H1 (cell line): ENCODE results near the gene PFN3.

Experiments used
- CHD2 ChIP-seq: IDR thresholded peaks from 2 replicates; pipeline ENCODE4 v1.6.1; 2012; ENCODE audit warnings: low read length, improper control_type of control experiment
- CHD7 ChIP-seq: fragments of 300-600 bp; sonication (generic); IDR thresholded peaks from 2 replicates; pipeline ENCODE4 v1.7.1; 2012; ENCODE audit warnings: low read length, moderate library complexity, mild to moderate bottlenecking, inconsistent platforms; ENCODE audit not compliant: insufficient replicate concordance
- CTCF ChIP-seq, 3 experiments: IDR thresholded peaks; 1 replicate in 2 of 3; 2 replicates in 1 of 3; pipeline versions ENCODE4 v1.5.1 to v1.6.1; 2011; ENCODE audit warnings: low read length in 3 of 3, mild to moderate bottlenecking in 3 of 3, inconsistent platforms in 2 of 3, low read depth in 1 of 3, moderate library complexity in 1 of 3; ENCODE audit not compliant: insufficient read depth in 1 of 3; ENCODE audit errors: control extremely low read depth in 1 of 3
- EGR1 ChIP-seq: IDR thresholded peaks from 2 replicates; pipeline ENCODE4 v1.6.1; 2011; ENCODE audit warnings: low read depth, low read length, borderline replicate concordance
- EP300 ChIP-seq, 2 experiments: IDR thresholded peaks; 1 replicate in 1 of 2; 2 replicates in 1 of 2; pipeline ENCODE4 v1.6.1; 2011 to 2012; ENCODE audit warnings: low read depth in 2 of 2, low read length in 2 of 2, mild to moderate bottlenecking in 2 of 2, borderline replicate concordance in 1 of 2, inconsistent platforms in 1 of 2, moderate library complexity in 1 of 2
- EZH2 ChIP-seq: fragments of 200-600 bp; sonication (generic); IDR thresholded peaks from 2 replicates; pipeline ENCODE4 v1.7.1; 2012; ENCODE audit warnings: low read depth, mild to moderate bottlenecking, moderate library complexity, low read length, inconsistent platforms; ENCODE audit not compliant: severe bottlenecking
- MAX ChIP-seq: IDR thresholded peaks from 2 replicates; pipeline ENCODE4 v1.6.1; 2012; ENCODE audit warnings: inconsistent platforms
- POLR2A ChIP-seq, 2 experiments: IDR thresholded peaks; 1 replicate in 1 of 2; 2 replicates in 1 of 2; pipeline ENCODE4 v1.6.1; 2011; ENCODE audit warnings: low read depth in 2 of 2, low read length in 2 of 2, mild to moderate bottlenecking in 2 of 2; ENCODE audit errors: control extremely low read depth in 1 of 2
- POLR2AphosphoS5 ChIP-seq: IDR thresholded peaks from 2 replicates; pipeline ENCODE4 v1.6.1; 2011; ENCODE audit warnings: low read depth, low read length
- RBBP5 ChIP-seq: IDR thresholded peaks from 2 replicates; pipeline ENCODE4 v1.7.1; 2012; ENCODE audit warnings: low read depth, mild to moderate bottlenecking, inconsistent platforms, low read length, moderate library complexity, borderline replicate concordance
- YY1 ChIP-seq: IDR thresholded peaks from 2 replicates; pipeline ENCODE4 v1.6.1; 2011; ENCODE audit warnings: low read depth, mild to moderate bottlenecking, low read length
- TF ChIP-seq, protein P1 (sequence below): IDR thresholded peaks from 2 replicates; pipeline ENCODE4 v1.6.1; 2011; ENCODE audit warnings: low read depth, mild to moderate bottlenecking, low read length; ENCODE audit not compliant: insufficient read depth

GRCh38 chr5:177374211-177374610, 26.2 kb downstream of the PFN3 start:
- TF ChIP-seq EP300 (IDR thresholded peaks at IDR 0.05; ENCODE audit: borderline replicate concordance in 1 of 2, low read depth in 2 of 2, low read length in 2 of 2) (no peak), EGR1 (no peak), CHD7 (no peak), CTCF (IDR thresholded peaks at IDR 0.05; ENCODE audit: control extremely low read depth in 1 of 3, insufficient read depth in 1 of 3, low read depth in 1 of 3, low read length in 3 of 3) (no peak), CHD2 (no peak), POLR2AphosphoS5 (no peak), MAX (no peak), POLR2A (IDR thresholded peaks at IDR 0.05; ENCODE audit: control extremely low read depth in 1 of 2, low read depth in 2 of 2, low read length in 2 of 2) (no peak), EZH2 (no peak), RBBP5 (no peak), YY1 (no peak)
- TF ChIP-seq, protein P1, sequence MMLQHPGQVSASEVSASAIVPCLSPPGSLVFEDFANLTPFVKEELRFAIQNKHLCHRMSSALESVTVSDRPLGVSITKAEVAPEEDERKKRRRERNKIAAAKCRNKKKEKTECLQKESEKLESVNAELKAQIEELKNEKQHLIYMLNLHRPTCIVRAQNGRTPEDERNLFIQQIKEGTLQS: no peak
